Left ventricle myocardium inferior (tissue), 1 donor: ENCODE measurements around the gene LDB2. TPM values are rescaled to one million over a fixed set of nuclear protein-coding genes. Genes with fewer than 3 reads are reported as not detected.
A peak's percentile ranks its signal among the peaks of the same experiment; 100 is the strongest.

Experiments
- DNase-seq: peaks from one replicate; pipeline ENCODE4 v3.0.0-alpha.2; 2020
- H3K27ac ChIP-seq: fragments of 200-600 bp; replicated peaks from 2 replicates; pipeline ENCODE4 v1.8.0; 2021
- H3K27me3 ChIP-seq: fragments of 200-600 bp; 2 replicates; pipeline ENCODE4 v1.8.0; 2021; ENCODE audit warnings: low read depth
- H3K36me3 ChIP-seq: fragments of 200-600 bp; 2 replicates; pipeline ENCODE4 v1.8.0; 2021
- H3K4me1 ChIP-seq: fragments of 200-600 bp; 2 replicates; pipeline ENCODE4 v1.8.0; 2021
- H3K4me3 ChIP-seq: fragments of 200-600 bp; 2 replicates; pipeline ENCODE4 v1.8.0; 2021; ENCODE audit warnings: mild to moderate bottlenecking, moderate library complexity
- H3K9me3 ChIP-seq: fragments of 200-600 bp; replicated peaks from 2 replicates; pipeline ENCODE4 v1.8.0; 2021
- CTCF ChIP-seq: fragments of 200-600 bp; IDR thresholded peaks from 2 replicates; pipeline ENCODE4 v1.8.0; 2021; ENCODE audit warnings: antibody characterized with exemption, mild to moderate bottlenecking, borderline replicate concordance
- intact Hi-C: fragments of 100-400 bp; cut with micrococcal nuclease; formaldehyde crosslinking; loops from one replicate; pipeline ENCODE4 v1.11.0; 2022
- long read RNA-seq: library from polyadenylated mRNA; unstranded; transcript quantifications from one replicate; pipeline ENCODE4 v2.0.0, GENCODE V29; 2021
- total RNA-seq: library from RNA; stranded (reverse); fragmentation: NEBNext Ultra II Directional; extraction: Animal tissue kit (Norgen Biotek cat#: 25700); gene quantifications from one replicate; pipeline ENCODE4 v1.2.1, GENCODE V29; 2021
- donor health status: DM: no; HTN: yes; CAD: no; lungs with severe emphysema.

The LDB2 gene
- total RNA-seq = 29.6 TPM
- long read RNA-seq, partial matches to known transcripts = 2 of 21 reads
- long read RNA-seq, other reads (novel, unspliced or antisense) = 13 of 21 reads

- no peak for TF ChIP-seq CTCF
- peaks cover 25% of the 10 kb centered on the region for H3K27me3 ChIP-seq
- intact Hi-C loops = no loop called here
- no peaks in the 10 kb centered on the region for H3K36me3 ChIP-seq
- peak within 1 kb of the TSS; percentile 85 for H3K27ac ChIP-seq
- H3K4me3 ChIP-seq = peak within 1 kb of the TSS; percentile 73
- H3K9me3 ChIP-seq = no peaks in the 10 kb centered on the region
- peak; percentile 75 for DNase-seq
- H3K4me1 ChIP-seq = peaks cover 32% of the 10 kb centered on the region
Observed at GRCh38 chr4:16897991-16898827, at the start of gene LDB2. LDB2 (minus strand) TSS chr4:16898645.

DNA sequence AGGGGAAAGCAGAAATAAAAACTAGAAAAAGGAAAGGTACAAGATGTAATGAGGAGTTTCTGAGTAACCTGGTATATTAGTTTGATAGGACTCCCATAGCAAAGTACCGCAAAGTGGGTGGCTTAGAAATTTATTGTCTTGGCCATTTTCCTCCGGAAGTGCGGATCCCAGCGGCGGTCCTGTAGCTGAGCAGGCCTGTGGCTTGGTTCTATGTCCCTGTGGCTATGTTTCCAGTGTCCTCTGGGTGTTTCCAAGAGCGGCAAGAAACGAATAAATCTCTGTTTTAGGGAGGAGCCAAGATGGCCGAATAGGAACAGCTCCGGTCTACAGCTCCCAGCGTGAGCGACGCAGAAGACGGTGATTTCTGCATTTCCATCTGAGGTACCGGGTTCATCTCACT, 44.0 kb upstream of the LDB2 start:
- no peak overlapping the region for H3K27ac ChIP-seq
- H3K27me3 ChIP-seq = no peaks in the 10 kb centered on the region
- TF ChIP-seq CTCF = no peak
- H3K4me3 ChIP-seq = no peak overlapping the region
- no peaks in the 10 kb centered on the region for H3K4me1 ChIP-seq
- intact Hi-C loops = no loop called here
- DNase-seq = no peak
- H3K9me3 ChIP-seq = no peaks in the 10 kb centered on the region
- H3K36me3 ChIP-seq = no peaks in the 10 kb centered on the region

DNA sequence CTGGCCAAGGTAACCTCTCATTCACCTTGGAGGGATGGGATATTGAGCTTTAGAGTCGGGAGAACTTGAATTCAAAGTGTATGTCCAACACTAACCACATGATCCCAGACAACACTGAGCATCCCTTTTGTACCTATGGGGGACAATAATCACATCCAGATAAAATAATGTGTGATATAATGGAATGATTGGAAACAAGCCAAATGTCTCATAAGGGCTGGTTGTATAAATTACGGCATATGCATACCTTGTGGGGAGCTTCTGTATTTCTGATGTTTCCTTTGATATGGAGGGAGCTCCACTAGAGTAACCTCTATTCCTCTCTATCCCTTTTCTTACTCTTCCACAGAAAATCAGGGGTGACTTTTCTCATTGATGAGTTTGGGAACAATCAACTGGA, 40.7 kb upstream of the LDB2 start:
- Histone ChIP-seq H3K36me3 (no peaks in the 10 kb centered on the region), H3K27ac (no peak overlapping the region), H3K27me3 (no peaks in the 10 kb centered on the region), H3K4me1 (no peaks in the 10 kb centered on the region), H3K9me3 (no peaks in the 10 kb centered on the region), H3K4me3 (no peak overlapping the region)
- DNase-seq = no peak
- intact Hi-C loops = no loop called here
- no peak for TF ChIP-seq CTCF

- no peak overlapping the region for H3K4me3 ChIP-seq
- DNase-seq = no peak
- no peaks in the 10 kb centered on the region for H3K36me3 ChIP-seq
- no peaks in the 10 kb centered on the region for H3K27me3 ChIP-seq
- TF ChIP-seq CTCF = no peak
- no peak overlapping the region for H3K27ac ChIP-seq
- H3K9me3 ChIP-seq = no peaks in the 10 kb centered on the region
- intact Hi-C loops = no loop called here
- H3K4me1 ChIP-seq = no peaks in the 10 kb centered on the region
Observed at GRCh38 chr4:16938512-16939040, 40.1 kb upstream of the LDB2 start.

DNA sequence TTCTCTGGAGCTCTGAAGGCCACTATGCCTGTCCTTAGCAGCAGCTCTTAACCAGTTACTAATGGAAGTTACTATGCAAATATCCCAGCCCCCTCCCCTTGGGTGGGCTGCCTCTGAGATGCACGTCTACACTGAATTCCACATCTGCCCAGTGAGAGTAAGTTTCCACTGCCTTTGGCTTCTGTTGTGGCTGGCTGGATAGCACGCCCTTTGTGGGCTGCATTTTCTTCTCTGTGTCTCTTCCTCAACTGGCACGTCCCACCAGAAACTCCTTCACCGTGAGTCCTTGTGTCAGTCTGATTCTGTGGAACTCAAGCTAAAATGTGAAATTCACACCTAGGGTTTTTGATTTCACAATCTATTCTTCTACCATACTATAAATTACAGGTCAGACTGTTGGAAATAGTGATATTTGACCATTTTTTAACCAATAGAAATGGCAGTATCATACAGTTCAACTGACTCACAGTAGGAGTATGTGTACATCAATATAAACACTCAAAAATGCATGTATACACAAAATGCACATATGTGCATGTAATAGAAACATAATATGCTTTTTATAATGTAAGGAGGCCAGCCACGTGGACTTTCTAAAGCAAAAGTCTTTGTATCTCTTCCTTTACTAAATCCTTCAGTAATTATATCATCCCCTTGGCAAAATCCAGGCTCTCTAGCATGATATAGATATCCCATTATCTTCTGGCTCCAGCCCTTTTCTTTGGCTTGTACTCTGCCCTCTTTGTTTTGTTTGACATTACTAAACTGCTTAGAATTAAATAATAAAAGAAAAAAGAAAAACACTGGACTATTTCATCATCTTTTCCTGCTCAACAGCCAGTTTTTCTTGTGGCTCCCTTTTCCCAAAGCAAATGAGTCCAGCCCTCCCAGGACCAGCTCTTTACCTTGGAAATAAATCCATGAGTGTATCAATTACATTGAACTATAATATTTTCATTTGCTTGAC, 33.2 kb upstream of the LDB2 start:
- DNase-seq = no peak
- Histone ChIP-seq H3K27me3 (no peaks in the 10 kb centered on the region), H3K27ac (no peak overlapping the region), H3K9me3 (no peaks in the 10 kb centered on the region), H3K36me3 (no peaks in the 10 kb centered on the region), H3K4me1 (no peaks in the 10 kb centered on the region), H3K4me3 (no peak overlapping the region)
- intact Hi-C loops = no loop called here
- TF ChIP-seq CTCF = no peak
